ENCODE data around the gene LAMP1.

The LAMP1 gene

GRCh38 chr13:113354831-113355610 lies 58.0 kb downstream of the LAMP1 start:
- H3K4me3 ChIP-seq (ENCODE audit: low read depth, low read length), result no peak overlapping the region
- no peak for DNase-seq (ENCODE audit: low read depth)
- TF ChIP-seq CTCF (IDR thresholded peaks at IDR 0.05; ENCODE audit: low read depth, low read length, missing control alignments), result no peak

DNA sequence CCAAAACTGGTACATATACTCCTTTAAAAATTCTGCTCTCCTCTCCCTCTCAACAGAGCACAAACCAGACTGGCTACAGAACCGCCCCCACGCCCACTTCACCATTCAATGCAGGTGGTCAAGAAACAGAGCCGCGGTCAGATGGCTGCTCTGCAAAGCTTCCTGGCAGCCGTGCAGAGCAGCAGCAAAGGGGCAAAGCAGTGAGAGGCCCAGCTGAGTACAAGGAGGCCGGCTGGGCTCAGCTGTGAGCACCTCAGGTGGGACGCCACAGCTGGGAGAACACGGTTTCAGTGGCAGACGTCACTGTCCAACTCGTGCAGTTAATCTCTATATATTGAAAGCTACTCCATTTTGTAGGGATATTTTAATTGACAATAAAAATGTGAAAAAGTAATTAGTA lies 58.6 kb downstream of the LAMP1 start:
- no peak overlapping the region for H3K4me3 ChIP-seq (ENCODE audit: low read depth, low read length)
- no peak for DNase-seq (ENCODE audit: low read depth)
- no peak for TF ChIP-seq CTCF (IDR thresholded peaks at IDR 0.05; ENCODE audit: low read depth, low read length, missing control alignments)

GRCh38 chr13:113356596-113356995 lies 59.6 kb downstream of the LAMP1 start:
- DNase-seq (ENCODE audit: low read depth), result no peak
- H3K4me3 ChIP-seq (ENCODE audit: low read depth, low read length), result no peak overlapping the region
- TF ChIP-seq CTCF (IDR thresholded peaks at IDR 0.05; ENCODE audit: low read depth, low read length, missing control alignments), result no peak

DNA sequence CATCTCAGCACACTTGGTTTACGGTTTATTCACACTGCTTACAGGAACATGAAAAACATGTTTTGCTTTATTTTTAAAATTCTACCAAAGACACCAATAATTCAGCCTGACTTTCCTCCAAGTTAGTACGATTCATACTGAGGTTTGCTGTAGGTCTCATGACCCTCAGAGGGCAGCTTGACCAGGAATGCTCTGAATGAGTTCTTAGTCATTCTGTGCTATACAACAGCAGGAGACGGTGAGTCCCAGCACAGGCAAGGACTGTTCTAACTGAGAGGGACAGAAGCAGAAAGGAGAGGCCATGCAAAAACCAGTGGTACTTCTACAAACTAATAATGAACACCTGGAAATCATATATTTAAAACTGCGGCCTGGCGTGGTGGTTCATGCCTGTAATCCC lies 60.5 kb downstream of the LAMP1 start:
- no peak for TF ChIP-seq CTCF (IDR thresholded peaks at IDR 0.05; ENCODE audit: low read depth, low read length, missing control alignments)
- DNase-seq (ENCODE audit: low read depth), result no peak
- H3K4me3 ChIP-seq (ENCODE audit: low read depth, low read length), result no peak overlapping the region

- no peak for DNase-seq (ENCODE audit: low read depth)
- no peak overlapping the region for H3K4me3 ChIP-seq (ENCODE audit: low read depth, low read length)
- no peak for TF ChIP-seq CTCF (IDR thresholded peaks at IDR 0.05; ENCODE audit: low read depth, low read length, missing control alignments)
Observed at GRCh38 chr13:113358653-113359190, 61.7 kb downstream of the LAMP1 start.

DNA sequence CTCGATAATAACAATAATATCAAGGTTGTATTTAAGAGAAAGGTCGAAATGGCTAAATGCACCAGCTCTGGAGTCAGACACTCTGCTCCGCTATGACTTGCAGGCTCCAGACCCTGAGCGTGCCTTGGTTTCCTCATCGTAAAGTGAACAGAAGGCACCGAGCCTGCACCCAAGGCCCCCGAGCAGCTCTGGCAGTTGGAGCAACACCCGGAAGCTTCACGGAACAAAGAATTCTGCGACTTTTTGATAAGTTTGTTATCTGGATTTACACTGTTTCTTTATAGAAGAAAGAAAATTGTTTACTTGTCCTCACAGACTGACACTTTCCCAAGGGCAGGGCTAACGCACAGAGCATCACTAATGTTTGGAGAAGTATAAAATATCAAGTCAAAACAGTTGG lies 62.5 kb downstream of the LAMP1 start:
- H3K4me3 ChIP-seq (ENCODE audit: low read depth, low read length), result no peak overlapping the region
- DNase-seq (ENCODE audit: low read depth), result no peak
- no peak for TF ChIP-seq CTCF (IDR thresholded peaks at IDR 0.05; ENCODE audit: low read depth, low read length, missing control alignments)

GRCh38 chr13:113360446-113360845 lies 63.4 kb downstream of the LAMP1 start:
- no peak for DNase-seq (ENCODE audit: low read depth)
- TF ChIP-seq CTCF (IDR thresholded peaks at IDR 0.05; ENCODE audit: low read depth, low read length, missing control alignments), result no peak
- H3K4me3 ChIP-seq (ENCODE audit: low read depth, low read length), result no peak overlapping the region

All from GM12864 (cell line).